ENCODE data around the gene NOXA1. TPM values are rescaled to one million over a fixed set of nuclear protein-coding genes. Genes with fewer than 3 reads are reported as not detected.

The NOXA1 gene
- total RNA-seq, 4 donors from 2014 or later = 2.2 to 7.6 (median 4.0) TPM

DNA sequence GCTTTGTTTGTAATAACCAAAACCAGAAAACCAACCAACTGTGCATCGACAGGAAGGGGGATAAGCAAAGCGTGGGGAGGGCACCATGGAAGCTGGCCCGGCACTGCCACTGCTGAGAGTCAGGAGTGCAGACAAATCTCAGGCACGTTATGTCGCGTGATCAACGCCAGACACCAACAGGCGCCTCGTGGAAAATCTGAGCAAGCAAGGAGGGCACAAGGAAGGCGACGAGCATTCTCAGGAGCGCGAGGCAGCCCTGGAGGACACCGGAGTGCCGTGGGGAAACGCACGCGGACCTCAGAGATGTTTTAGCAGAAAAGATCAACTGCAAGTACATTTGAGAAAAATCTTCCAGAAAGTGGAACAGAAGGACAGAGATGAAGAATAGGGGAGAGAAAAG is 51.1 kb downstream of the NOXA1 start:
- no peaks in the 10 kb centered on the region for H3K4me1 ChIP-seq
- 91% methylated on average over 18 of the region's 18 CpGs for WGBS
- H3K27ac ChIP-seq = no peak overlapping the region
- H3K4me3 ChIP-seq = no peak overlapping the region
- TF ChIP-seq POLR2AphosphoS5 (IDR thresholded peaks at IDR 0.05) = no peak
- no peak for TF ChIP-seq CTCF (IDR thresholded peaks at IDR 0.05)
- H3K36me3 ChIP-seq = peaks cover 14% of the 10 kb centered on the region
- DNase-seq (ENCODE audit: low spot score in 2 of 2) = no peak
- H3K27me3 ChIP-seq = no peaks in the 10 kb centered on the region
- peaks cover 7% of the 10 kb centered on the region for H3K9me3 ChIP-seq

- Histone ChIP-seq H3K4me1 (no peaks in the 10 kb centered on the region), H3K27ac (no peak overlapping the region), H3K27me3 (no peaks in the 10 kb centered on the region), H3K36me3 (peaks cover 20% of the 10 kb centered on the region), H3K9me3 (peaks cover 7% of the 10 kb centered on the region), H3K4me3 (no peak overlapping the region)
- TF ChIP-seq POLR2AphosphoS5 (IDR thresholded peaks at IDR 0.05) = no peak
- no peak for TF ChIP-seq CTCF (IDR thresholded peaks at IDR 0.05)
- no peak for TF ChIP-seq POLR2A (IDR thresholded peaks at IDR 0.05)
- no peak for TF ChIP-seq EP300 (IDR thresholded peaks at IDR 0.05)
- DNase-seq (ENCODE audit: low spot score in 2 of 2) = no peak
- WGBS = 95% methylated on average over 3 of the region's 3 CpGs
Observed at GRCh38 chr9:137475666-137476065, 52.5 kb downstream of the NOXA1 start.

- Histone ChIP-seq H3K4me1 (peaks cover 3% of the 10 kb centered on the region), H3K27me3 (no peaks in the 10 kb centered on the region), H3K27ac (no peak overlapping the region), H3K9me3 (peaks cover 7% of the 10 kb centered on the region), H3K4me3 (no peak overlapping the region), H3K36me3 (peaks cover 22% of the 10 kb centered on the region)
- 89% methylated on average over 10 of the region's 11 CpGs for WGBS
- no peak for DNase-seq (ENCODE audit: low spot score in 2 of 2)
- TF ChIP-seq POLR2AphosphoS5 (IDR thresholded peaks at IDR 0.05) (no peak), CTCF (IDR thresholded peaks at IDR 0.05) (no peak), POLR2A (IDR thresholded peaks at IDR 0.05) (no peak), EP300 (IDR thresholded peaks at IDR 0.05) (no peak)
Observed at GRCh38 chr9:137476856-137477255, 53.7 kb downstream of the NOXA1 start.

- DNase-seq (ENCODE audit: low spot score in 2 of 2) = no peak
- Histone ChIP-seq H3K4me1 (peaks cover 11% of the 10 kb centered on the region), H3K27me3 (no peaks in the 10 kb centered on the region), H3K36me3 (peaks cover 22% of the 10 kb centered on the region), H3K9me3 (peaks cover 7% of the 10 kb centered on the region), H3K27ac (no peak overlapping the region), H3K4me3 (no peak overlapping the region)
- TF ChIP-seq EP300 (IDR thresholded peaks at IDR 0.05) = no peak
- no peak for TF ChIP-seq CTCF (IDR thresholded peaks at IDR 0.05)
- TF ChIP-seq POLR2A (IDR thresholded peaks at IDR 0.05) = no peak
- no peak for TF ChIP-seq POLR2AphosphoS5 (IDR thresholded peaks at IDR 0.05)
- WGBS = 90% methylated on average over 9 of the region's 29 CpGs
Observed at GRCh38 chr9:137477778-137478612, 54.8 kb downstream of the NOXA1 start.

GRCh38 chr9:137478613-137478961 is 55.4 kb downstream of the NOXA1 start:
- no peak overlapping the region for H3K27ac ChIP-seq
- no peaks in the 10 kb centered on the region for H3K27me3 ChIP-seq
- H3K36me3 ChIP-seq = peaks cover 22% of the 10 kb centered on the region
- no peak overlapping the region for H3K4me3 ChIP-seq
- peaks cover 7% of the 10 kb centered on the region for H3K9me3 ChIP-seq
- H3K4me1 ChIP-seq = peaks cover 11% of the 10 kb centered on the region
- no peak for DNase-seq (ENCODE audit: low spot score in 2 of 2)
- no peak for TF ChIP-seq CTCF (IDR thresholded peaks at IDR 0.05)
- TF ChIP-seq EP300 (IDR thresholded peaks at IDR 0.05) = no peak
- no peak for TF ChIP-seq POLR2AphosphoS5 (IDR thresholded peaks at IDR 0.05)
- TF ChIP-seq POLR2A (IDR thresholded peaks at IDR 0.05) = no peak
- WGBS = 65% methylated on average over 4 of the region's 11 CpGs

Measured in suprapubic skin (tissue), 4 donors.